GM03348 (cell line): ENCODE measurements around the gene CCDC13.

ENCODE experiments used
- DNase-seq: peaks from one replicate; pipeline ENCODE4 v3.0.0; 2012; ENCODE audit warnings: low spot score

The CCDC13 gene

DNA sequence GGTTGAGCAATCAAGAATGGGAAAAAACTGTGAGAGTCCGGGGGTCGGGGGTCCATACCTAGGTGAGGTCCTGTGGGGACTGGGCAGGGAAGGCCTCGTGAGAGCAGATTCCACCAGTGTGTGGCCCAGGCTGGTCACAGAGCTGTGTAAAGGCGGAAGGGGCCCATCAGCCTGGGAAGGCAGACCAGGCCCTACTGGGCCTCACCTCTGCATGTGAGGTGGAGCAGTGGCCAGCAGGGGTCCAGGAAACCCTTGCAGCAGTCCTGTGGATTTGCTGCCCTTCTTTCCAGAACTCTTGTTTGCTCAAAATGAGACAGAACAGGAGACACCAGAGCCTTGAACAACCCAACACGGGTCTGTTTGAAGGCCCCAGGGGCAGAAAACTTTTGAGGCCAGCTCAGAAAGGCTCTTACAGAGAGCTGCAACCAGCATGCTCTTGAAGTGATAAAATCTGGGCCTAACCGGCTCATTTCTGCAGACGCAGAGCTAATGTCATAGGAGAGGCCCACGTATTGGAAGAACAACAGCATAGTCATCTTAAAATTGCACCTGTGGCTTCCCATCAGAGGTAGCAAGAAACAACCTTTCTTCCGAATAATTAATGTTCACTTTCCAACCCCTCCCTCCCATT is 40.1 kb downstream of the CCDC13 start:
- no peak for DNase-seq

DNA sequence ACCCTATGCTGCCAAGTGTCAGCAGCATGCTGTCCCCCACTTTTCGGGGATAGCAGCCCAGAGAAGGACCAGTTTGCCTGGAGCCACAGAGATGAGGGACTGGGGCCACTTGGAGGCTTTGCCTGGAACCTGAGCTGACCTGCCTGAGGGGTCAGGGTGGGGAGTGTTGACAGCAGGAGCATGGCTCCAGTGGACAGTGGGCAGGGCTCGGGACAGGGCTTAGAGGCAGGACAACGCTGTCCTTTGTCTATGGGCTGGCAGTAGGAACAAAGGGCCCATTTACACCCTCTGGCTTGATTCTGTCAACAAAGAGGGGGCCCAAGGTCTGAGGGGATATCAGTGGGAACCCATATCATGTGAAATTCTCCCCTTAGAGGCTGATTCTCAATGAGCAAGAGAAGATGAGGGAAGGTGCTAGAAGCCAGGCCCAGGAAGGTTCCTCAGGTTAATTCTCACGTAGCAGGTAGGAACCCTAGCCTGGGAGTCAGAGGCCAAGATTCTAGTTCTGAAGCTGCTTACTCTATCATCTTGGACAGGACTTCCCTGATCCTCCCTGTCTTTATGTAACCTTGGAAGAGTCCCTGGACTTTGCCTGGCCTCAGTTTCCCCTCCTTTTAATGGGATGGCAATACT is 40.7 kb downstream of the CCDC13 start:
- DNase-seq = no peak

- DNase-seq = no peak
These were observed 41.4 kb downstream of the CCDC13 start for GRCh38 chr3:42731476-42732195.

DNA sequence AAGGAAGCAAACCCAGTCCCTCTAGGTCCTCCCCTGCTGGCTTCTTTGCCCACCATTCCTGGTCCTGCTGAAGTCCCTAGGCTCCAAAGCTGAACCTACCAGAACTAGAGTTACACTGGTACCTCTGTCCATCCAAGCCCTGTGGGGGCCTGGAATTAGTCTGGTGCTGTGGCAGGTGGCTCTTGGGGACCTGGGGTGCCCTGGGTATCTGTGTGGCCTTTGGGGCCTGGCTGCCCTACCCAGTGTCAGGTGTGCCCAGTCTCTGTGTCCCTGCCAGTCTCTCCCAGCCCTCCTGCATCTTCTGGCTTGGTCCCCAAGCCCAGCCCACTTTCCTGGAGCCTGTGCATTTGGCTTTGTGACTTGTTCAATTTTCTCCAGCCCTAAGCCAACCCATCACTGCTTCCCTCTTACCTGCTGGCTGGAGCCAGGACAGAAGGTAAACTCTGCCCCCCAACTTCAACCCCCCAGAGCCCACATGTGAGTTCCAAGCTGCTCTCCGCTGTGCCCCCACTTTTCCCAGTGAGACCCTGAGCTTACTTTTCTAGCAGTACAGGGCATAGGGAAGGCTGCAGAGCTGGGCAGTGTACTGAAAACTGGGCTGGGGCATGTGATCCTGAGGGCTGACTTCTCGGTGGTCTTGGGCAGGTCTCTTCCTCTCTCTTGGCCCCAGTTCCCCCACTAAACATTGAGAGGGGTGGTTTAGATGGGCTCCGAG is 42.2 kb downstream of the CCDC13 start:
- DNase-seq = no peak

GRCh38 chr3:42730294-42730693 is 42.8 kb downstream of the CCDC13 start:
- no peak for DNase-seq

DNA sequence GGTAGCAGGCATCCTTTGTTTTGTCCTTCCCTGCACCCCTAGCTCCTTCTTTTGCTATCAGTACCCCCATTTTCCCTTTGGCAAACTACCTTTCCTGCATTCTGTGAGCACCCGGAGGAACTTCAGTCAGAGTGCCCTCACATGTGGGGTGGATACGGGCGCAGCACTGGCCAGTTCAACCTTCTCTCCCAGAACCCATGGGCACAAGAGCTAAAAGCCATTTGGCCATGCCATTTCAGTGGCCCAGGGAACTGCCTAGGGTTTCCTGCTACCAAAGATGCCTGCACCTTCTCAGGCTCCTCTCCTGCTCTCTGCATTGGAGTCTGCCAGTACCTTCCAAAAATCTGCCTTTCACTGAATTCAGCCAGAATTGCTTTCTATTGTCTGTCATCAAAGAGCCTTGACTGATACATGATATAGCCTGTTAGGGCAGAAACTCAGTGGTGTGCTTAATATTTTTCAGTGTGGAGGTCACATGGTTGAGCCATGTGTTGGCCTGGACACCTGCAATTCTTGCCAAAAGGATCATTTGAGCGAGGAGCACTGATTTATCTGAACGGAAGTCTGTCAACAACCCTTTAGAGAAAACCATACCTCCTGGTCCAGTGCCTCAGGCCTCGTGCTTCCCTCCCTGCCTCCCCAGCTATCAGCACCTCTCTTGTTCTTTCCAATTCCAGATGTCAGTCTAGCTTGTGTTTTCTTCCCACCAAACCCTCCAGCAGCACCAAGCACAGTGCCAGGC is 43.5 kb downstream of the CCDC13 start:
- DNase-seq = no peak

GRCh38 chr3:42728668-42729364 is 44.2 kb downstream of the CCDC13 start:
- no peak for DNase-seq

- DNase-seq = no peak
These were observed 45.0 kb downstream of the CCDC13 start for GRCh38 chr3:42728056-42728455.

DNA sequence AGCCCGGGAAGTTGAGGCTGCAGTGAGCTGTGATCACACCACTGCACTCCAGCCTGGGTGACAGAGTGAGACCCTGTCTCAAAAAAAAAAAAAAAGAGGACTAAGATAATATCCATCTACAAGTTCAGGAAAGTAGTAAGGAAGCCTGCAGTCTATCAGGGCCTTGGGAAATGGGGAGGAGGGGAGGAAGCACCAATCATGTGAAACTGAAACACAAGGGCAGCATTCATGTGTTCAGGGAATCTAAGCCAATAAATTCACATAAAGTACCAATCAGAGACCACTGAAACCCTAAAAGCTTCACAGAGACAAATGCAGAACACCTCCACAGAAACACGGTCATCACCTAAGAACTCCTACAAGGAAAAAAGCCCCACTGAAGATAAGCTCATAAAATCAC is 47.6 kb downstream of the CCDC13 start:
- no peak for DNase-seq

- DNase-seq = no peak
These were observed 49.8 kb downstream of the CCDC13 start for GRCh38 chr3:42723219-42723618.
